ENCODE measurements around the gene ACTBL2. TPM values are rescaled to one million over a fixed set of nuclear protein-coding genes. Genes with fewer than 3 reads are reported as not detected.

The ACTBL2 gene
- total RNA-seq, 2 donors from 2014 or later, result not detected

GRCh38 chr5:57505272-57506200, 22.9 kb upstream of the ACTBL2 start:
- DNase-seq, result no peak
- no peaks in the 10 kb centered on the region for H3K9me3 Mint-ChIP-seq
- H3K4me1 Mint-ChIP-seq (ENCODE audit: low read depth), result peaks cover 13% of the 10 kb centered on the region
- no peak overlapping the region for H3K4me3 Mint-ChIP-seq
- peaks cover 15% of the 10 kb centered on the region for H3K27me3 Mint-ChIP-seq (ENCODE audit: low read depth)
- no peak for ATAC-seq (replicated peaks in 1 of 2)
- H3K27ac Mint-ChIP-seq, result no peak overlapping the region
- no peaks in the 10 kb centered on the region for H3K36me3 Mint-ChIP-seq (ENCODE audit: insufficient read depth in 2 of 2)

GRCh38 chr5:57504357-57504756, 21.7 kb upstream of the ACTBL2 start:
- DNase-seq (no peak), ATAC-seq (replicated peaks in 1 of 2) (no peak)
- peaks cover 13% of the 10 kb centered on the region for H3K27me3 Mint-ChIP-seq (ENCODE audit: low read depth)
- H3K9me3 Mint-ChIP-seq, result no peaks in the 10 kb centered on the region
- H3K4me3 Mint-ChIP-seq, result no peak overlapping the region
- H3K36me3 Mint-ChIP-seq (ENCODE audit: insufficient read depth in 2 of 2), result no peaks in the 10 kb centered on the region
- H3K27ac Mint-ChIP-seq, result no peak overlapping the region
- H3K4me1 Mint-ChIP-seq (ENCODE audit: low read depth), result peaks cover 24% of the 10 kb centered on the region

GRCh38 chr5:57503433-57503832, 20.8 kb upstream of the ACTBL2 start:
- Mint-ChIP-seq H3K27ac (no peak overlapping the region), H3K4me1 (ENCODE audit: low read depth) (peaks cover 34% of the 10 kb centered on the region), H3K9me3 (no peaks in the 10 kb centered on the region), H3K4me3 (no peak overlapping the region), H3K27me3 (ENCODE audit: low read depth) (peaks cover 13% of the 10 kb centered on the region), H3K36me3 (ENCODE audit: insufficient read depth in 2 of 2) (no peaks in the 10 kb centered on the region)
- DNase-seq, result no peak
- no peak for ATAC-seq (replicated peaks in 1 of 2)

GRCh38 chr5:57501414-57502201, 19.0 kb upstream of the ACTBL2 start:
- no peaks in the 10 kb centered on the region for H3K36me3 Mint-ChIP-seq (ENCODE audit: insufficient read depth in 2 of 2)
- H3K27ac Mint-ChIP-seq, result no peak overlapping the region
- ATAC-seq (replicated peaks in 1 of 2) (no peak), DNase-seq (no peak)
- H3K27me3 Mint-ChIP-seq (ENCODE audit: low read depth), result peaks cover 16% of the 10 kb centered on the region
- H3K9me3 Mint-ChIP-seq, result no peaks in the 10 kb centered on the region
- H3K4me1 Mint-ChIP-seq (ENCODE audit: low read depth), result peaks cover 38% of the 10 kb centered on the region
- no peak overlapping the region for H3K4me3 Mint-ChIP-seq

GRCh38 chr5:57499262-57500050, 16.8 kb upstream of the ACTBL2 start:
- Mint-ChIP-seq H3K36me3 (ENCODE audit: insufficient read depth in 2 of 2) (no peaks in the 10 kb centered on the region), H3K27me3 (ENCODE audit: low read depth) (peaks cover 18% of the 10 kb centered on the region), H3K9me3 (no peaks in the 10 kb centered on the region), H3K4me3 (peak overlapping the region; percentile 52 to 64), H3K4me1 (ENCODE audit: low read depth) (peaks cover 54% of the 10 kb centered on the region), H3K27ac (no peak overlapping the region)
- peak; percentile 61 to 64 for ATAC-seq (replicated peaks in 1 of 2)
- DNase-seq, result peak in 1 of 2 donors; percentile 5

- no peak overlapping the region for H3K4me3 Mint-ChIP-seq
- no peaks in the 10 kb centered on the region for H3K9me3 Mint-ChIP-seq
- peaks cover 62% of the 10 kb centered on the region for H3K4me1 Mint-ChIP-seq (ENCODE audit: low read depth)
- H3K27me3 Mint-ChIP-seq (ENCODE audit: low read depth), result peaks cover 18% of the 10 kb centered on the region
- ATAC-seq (replicated peaks in 1 of 2), result no peak
- H3K36me3 Mint-ChIP-seq (ENCODE audit: insufficient read depth in 2 of 2), result no peaks in the 10 kb centered on the region
- no peak for DNase-seq
- H3K27ac Mint-ChIP-seq, result no peak overlapping the region
Observed at GRCh38 chr5:57497733-57498132, 15.1 kb upstream of the ACTBL2 start.

GRCh38 chr5:57495285-57496086, 12.9 kb upstream of the ACTBL2 start:
- Mint-ChIP-seq H3K27me3 (ENCODE audit: low read depth) (peaks cover 6% of the 10 kb centered on the region), H3K36me3 (ENCODE audit: insufficient read depth in 2 of 2) (no peaks in the 10 kb centered on the region), H3K4me1 (ENCODE audit: low read depth) (peaks cover 60% of the 10 kb centered on the region), H3K9me3 (no peaks in the 10 kb centered on the region), H3K4me3 (peak overlapping the region; percentile 51 to 69), H3K27ac (peak overlapping the region; percentile 38)
- ATAC-seq (replicated peaks in 1 of 2) (peak; percentile 27 to 50), DNase-seq (no peak)

- DNase-seq, result peak; percentile 52 to 77
- Mint-ChIP-seq H3K4me3 (peak overlapping the region; percentile 51 to 69), H3K4me1 (ENCODE audit: low read depth) (peaks cover 51% of the 10 kb centered on the region), H3K27me3 (ENCODE audit: low read depth) (peaks cover 6% of the 10 kb centered on the region), H3K36me3 (ENCODE audit: insufficient read depth in 2 of 2) (no peaks in the 10 kb centered on the region), H3K27ac (peak overlapping the region; percentile 45), H3K9me3 (no peaks in the 10 kb centered on the region)
- peak; percentile 87 for ATAC-seq (replicated peaks in 1 of 2)
Observed at GRCh38 chr5:57494104-57495098, 11.8 kb upstream of the ACTBL2 start.

GRCh38 chr5:57493034-57493433, 10.4 kb upstream of the ACTBL2 start:
- Mint-ChIP-seq H3K4me1 (ENCODE audit: low read depth) (peaks cover 37% of the 10 kb centered on the region), H3K4me3 (no peak overlapping the region), H3K27ac (no peak overlapping the region), H3K27me3 (ENCODE audit: low read depth) (peaks cover 6% of the 10 kb centered on the region), H3K36me3 (ENCODE audit: insufficient read depth in 2 of 2) (no peaks in the 10 kb centered on the region), H3K9me3 (no peaks in the 10 kb centered on the region)
- no peak for ATAC-seq (replicated peaks in 1 of 2)
- DNase-seq, result no peak

GRCh38 chr5:57492632-57493031, 10.0 kb upstream of the ACTBL2 start:
- DNase-seq (no peak), ATAC-seq (replicated peaks in 1 of 2) (no peak)
- Mint-ChIP-seq H3K27ac (no peak overlapping the region), H3K36me3 (ENCODE audit: insufficient read depth in 2 of 2) (no peaks in the 10 kb centered on the region), H3K4me1 (ENCODE audit: low read depth) (peaks cover 37% of the 10 kb centered on the region), H3K27me3 (ENCODE audit: low read depth) (peaks cover 6% of the 10 kb centered on the region), H3K4me3 (no peak overlapping the region), H3K9me3 (no peaks in the 10 kb centered on the region)

GRCh38 chr5:57491369-57491965, 8.9 kb upstream of the ACTBL2 start:
- DNase-seq, result no peak
- ATAC-seq (replicated peaks in 1 of 2), result no peak
- H3K36me3 Mint-ChIP-seq (ENCODE audit: insufficient read depth in 2 of 2), result no peaks in the 10 kb centered on the region
- H3K27ac Mint-ChIP-seq, result no peak overlapping the region
- no peaks in the 10 kb centered on the region for H3K9me3 Mint-ChIP-seq
- H3K27me3 Mint-ChIP-seq (ENCODE audit: low read depth), result peaks cover under 1% of the 10 kb centered on the region
- H3K4me3 Mint-ChIP-seq, result no peak overlapping the region
- H3K4me1 Mint-ChIP-seq (ENCODE audit: low read depth), result peaks cover 37% of the 10 kb centered on the region

Data from activated T-cell treated with anti-CD3 and anti-CD28 coated beads, Interleukin-2, amount 50 U/mL, for 72 hours (primary cell).